NB4 (cell line): ENCODE results near the gene HPS6.

Source experiments
- DNase-seq: peaks from one replicate; pipeline ENCODE4 v3.0.0; 2010; ENCODE audit warnings: low read depth
- H3K4me3 ChIP-seq: one replicate; pipeline ENCODE4 v1.5.1; 2011; ENCODE audit warnings: mild to moderate bottlenecking, low read depth, low read length, moderate library complexity
- MYC ChIP-seq: IDR thresholded peaks from 2 replicates; pipeline ENCODE4 v1.6.1; 2011; ENCODE audit warnings: low read depth, low read length
- POLR2A ChIP-seq: IDR thresholded peaks from 2 replicates; pipeline ENCODE4 v1.6.1; 2011; ENCODE audit warnings: mild to moderate bottlenecking; ENCODE audit not compliant: insufficient read length; ENCODE audit errors: extremely low read depth
- TF ChIP-seq, protein P1 (sequence below): IDR thresholded peaks from one replicate; pipeline ENCODE4 v1.5.1; 2012; ENCODE audit warnings: low read depth, low read length
- TF ChIP-seq, protein P2 (sequence below): IDR thresholded peaks from 2 replicates; pipeline ENCODE4 v1.6.1; 2011; ENCODE audit warnings: low read depth, low read length

HPS6 gene

DNA sequence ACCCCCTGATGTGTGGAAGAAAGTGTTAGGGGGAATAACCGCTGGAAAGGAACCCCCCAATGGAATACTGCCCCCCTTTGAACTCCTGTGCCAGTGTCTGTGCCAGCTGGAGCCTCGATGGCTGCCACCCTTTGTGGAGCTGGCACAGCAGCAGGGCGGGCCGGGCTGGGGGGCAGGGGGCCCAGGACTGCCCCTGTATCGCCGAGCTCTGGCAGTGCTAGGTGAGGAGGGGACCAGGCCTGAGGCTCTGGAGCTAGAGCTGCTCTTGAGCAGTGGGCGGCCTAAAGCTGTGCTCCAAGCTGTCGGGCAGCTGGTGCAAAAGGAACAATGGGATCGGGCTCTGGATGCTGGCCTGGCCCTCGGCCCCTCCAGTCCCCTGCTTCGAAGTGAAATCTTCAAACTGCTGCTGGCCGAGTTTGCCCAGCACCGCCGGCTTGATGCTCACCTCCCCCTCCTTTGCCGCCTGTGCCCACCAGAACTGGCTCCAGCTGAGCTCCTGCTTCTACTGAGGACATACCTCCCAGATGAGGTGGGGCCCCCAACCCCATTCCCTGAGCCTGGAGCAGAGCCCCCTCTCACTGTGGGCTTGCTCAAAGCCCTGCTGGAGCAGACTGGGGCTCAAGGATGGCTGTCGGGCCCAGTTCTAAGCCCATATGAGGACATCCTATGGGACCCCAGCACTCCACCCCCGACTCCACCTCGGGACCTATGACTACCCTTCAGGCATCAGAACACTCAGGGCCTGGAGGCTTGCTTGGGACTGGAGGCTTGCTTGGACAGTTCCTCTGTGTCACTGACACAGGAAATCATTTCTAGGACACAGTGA, 2.2 kb downstream of the HPS6 start:
- TF ChIP-seq, protein P1, sequence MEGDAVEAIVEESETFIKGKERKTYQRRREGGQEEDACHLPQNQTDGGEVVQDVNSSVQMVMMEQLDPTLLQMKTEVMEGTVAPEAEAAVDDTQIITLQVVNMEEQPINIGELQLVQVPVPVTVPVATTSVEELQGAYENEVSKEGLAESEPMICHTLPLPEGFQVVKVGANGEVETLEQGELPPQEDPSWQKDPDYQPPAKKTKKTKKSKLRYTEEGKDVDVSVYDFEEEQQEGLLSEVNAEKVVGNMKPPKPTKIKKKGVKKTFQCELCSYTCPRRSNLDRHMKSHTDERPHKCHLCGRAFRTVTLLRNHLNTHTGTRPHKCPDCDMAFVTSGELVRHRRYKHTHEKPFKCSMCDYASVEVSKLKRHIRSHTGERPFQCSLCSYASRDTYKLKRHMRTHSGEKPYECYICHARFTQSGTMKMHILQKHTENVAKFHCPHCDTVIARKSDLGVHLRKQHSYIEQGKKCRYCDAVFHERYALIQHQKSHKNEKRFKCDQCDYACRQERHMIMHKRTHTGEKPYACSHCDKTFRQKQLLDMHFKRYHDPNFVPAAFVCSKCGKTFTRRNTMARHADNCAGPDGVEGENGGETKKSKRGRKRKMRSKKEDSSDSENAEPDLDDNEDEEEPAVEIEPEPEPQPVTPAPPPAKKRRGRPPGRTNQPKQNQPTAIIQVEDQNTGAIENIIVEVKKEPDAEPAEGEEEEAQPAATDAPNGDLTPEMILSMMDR: no peak
- TF ChIP-seq, protein P2, sequence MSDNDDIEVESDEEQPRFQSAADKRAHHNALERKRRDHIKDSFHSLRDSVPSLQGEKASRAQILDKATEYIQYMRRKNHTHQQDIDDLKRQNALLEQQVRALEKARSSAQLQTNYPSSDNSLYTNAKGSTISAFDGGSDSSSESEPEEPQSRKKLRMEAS: no peak
- TF ChIP-seq POLR2A: no peak
- no peak for TF ChIP-seq MYC
- no peak overlapping the region for H3K4me3 ChIP-seq
- DNase-seq: no peak

DNA sequence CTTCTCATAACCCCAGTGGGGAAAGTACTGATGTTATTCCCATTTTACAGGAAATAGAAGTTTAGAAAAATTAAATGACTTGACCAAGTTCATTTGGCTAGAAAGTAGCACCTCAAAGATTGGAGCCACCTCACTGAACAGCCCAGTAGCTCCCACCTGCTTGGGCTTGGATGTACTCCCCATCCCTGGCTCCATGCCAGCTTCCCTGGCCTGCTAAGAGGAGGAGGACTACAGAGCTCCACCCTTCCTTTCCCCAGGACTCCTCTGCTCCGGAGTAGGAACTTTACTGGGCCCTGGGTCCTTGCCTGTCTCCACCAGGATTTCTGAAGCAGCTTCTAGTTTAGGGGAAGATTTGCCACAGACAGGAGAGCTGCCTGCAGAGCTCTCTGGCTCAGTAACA, 3.1 kb downstream of the HPS6 start:
- no peak for DNase-seq
- H3K4me3 ChIP-seq: no peak overlapping the region
- TF ChIP-seq MYC (no peak), POLR2A (no peak)
- TF ChIP-seq, protein P2: no peak
- TF ChIP-seq, protein P1: no peak

DNA sequence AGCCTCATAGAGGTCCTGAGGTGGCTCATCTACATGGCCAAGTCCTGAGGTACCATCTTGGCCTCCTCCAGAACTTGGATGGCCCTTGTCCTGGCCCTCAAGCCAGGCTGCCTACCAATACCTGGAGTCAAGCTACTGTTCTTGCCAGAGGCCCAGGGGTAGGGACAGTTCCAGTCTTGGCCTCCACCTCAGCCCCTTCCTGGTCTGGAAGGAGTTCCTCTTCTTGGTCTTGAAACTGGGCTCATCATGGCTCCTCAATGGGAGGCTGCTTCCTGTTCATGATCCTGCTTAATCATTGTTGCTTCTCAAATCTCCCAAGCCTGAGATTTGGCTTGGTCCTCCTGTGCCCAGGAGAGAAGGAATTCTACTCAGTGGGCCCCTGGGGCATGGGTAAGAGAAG, 3.9 kb downstream of the HPS6 start:
- TF ChIP-seq, protein P1: no peak
- TF ChIP-seq, protein P2: no peak
- no peak for TF ChIP-seq MYC
- no peak for TF ChIP-seq POLR2A
- H3K4me3 ChIP-seq: no peak overlapping the region
- peak; percentile 58 for DNase-seq

DNA sequence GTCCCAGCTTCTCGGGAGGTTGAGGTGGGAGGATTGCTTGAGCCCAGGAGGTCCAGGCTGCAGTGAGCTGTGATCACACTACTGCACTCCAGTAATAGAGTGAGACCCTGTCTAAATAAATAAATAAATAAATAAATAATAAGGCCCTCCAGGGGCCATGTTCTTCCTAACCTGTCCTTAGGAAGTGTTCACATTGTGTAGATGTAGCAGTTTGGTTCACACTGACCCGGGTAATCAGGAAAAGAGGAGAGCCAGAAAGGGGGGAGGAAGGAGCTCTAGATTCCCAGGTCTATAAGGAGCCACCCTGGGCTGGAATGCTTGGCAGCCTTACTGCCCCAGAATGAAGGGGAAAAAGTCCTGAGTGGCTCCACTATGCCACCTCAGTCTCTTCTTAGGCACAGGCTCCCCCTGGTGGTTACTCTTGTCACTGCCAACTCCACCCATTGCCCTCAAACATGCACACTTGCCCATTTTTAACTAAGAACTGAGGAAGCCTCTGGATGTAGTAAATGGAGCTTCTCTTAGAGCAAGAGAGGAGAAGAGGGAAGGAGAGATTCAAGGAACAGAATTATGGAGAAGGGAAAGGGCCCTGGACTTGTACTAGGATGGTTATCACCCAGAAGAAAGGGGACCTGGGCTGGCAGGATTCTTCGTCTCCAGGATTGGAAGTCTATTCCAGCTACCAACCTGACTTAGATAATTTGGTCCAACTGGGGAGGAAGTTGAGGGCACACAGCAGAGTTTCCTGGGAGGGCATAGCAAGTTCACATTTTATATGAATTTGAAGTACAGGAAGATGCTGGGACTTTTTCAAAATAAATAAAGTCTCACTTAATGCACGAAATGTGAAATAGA, 7.8 kb downstream of the HPS6 start:
- peak; percentile 85 for DNase-seq
- TF ChIP-seq POLR2A (no peak), MYC (peak; percentile 46; the same call in 1 of the 2 replicates)
- TF ChIP-seq, protein P1: peak; percentile 98
- TF ChIP-seq, protein P2: no peak
- no peak overlapping the region for H3K4me3 ChIP-seq

DNA sequence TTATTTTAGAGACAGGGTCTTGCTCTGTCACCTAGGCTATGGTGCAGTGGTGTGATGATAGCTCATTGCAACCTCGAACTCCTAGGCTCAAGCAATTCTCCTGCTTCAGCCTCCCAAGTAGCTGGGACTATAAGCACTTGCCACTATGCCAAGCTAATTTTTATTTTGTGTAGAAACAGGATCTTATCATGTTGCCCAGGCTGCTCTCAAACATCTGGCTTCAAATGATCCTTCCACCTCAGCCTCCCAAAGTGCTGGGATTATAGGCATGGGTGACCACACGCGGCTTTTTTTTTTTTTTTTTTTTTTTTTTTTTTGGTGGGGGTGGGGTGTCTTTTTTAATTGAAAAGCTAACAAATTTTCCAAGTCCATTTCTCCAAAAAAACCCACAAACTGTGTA, 18.4 kb downstream of the HPS6 start:
- no peak overlapping the region for H3K4me3 ChIP-seq
- TF ChIP-seq, protein P1: no peak
- TF ChIP-seq POLR2A (no peak), MYC (no peak)
- TF ChIP-seq, protein P2: no peak
- DNase-seq: no peak
